HCT116 (cell line): Measurements from ENCODE around the gene ANKRD62. TPM values are rescaled to one million over a fixed set of nuclear protein-coding genes. Genes with fewer than 3 reads are reported as not detected.

Experiments used
- ATAC-seq: fragments of 200-7000 bp; cut with Tn5 transposase; 2 replicates; pipeline ENCODE4 v1.9.1; 2020; ENCODE audit warnings: mild to moderate bottlenecking, moderate library complexity
- BruUV-seq: library from RNA; stranded (reverse); fragments of 400-500 nt; replicated peaks from 2 replicates; lab custom pipeline; 2021; lab: Mats Ljungman, UMichigan
- CTCF ChIA-PET: fragments of 300-600 bp; sonication (Branson Sonifier 250); formaldehyde crosslinking; loops from one replicate; lab custom pipeline; 2021; ENCODE audit warnings: antibody characterized with exemption; lab: Charles Lee
- POLR2A ChIA-PET: fragments of 300-600, 350-600 bp; sonication (Branson Sonifier 250); formaldehyde crosslinking; loops from one replicate; lab custom pipeline; 2021; ENCODE audit warnings: antibody characterized with exemption; lab: Charles Lee
- RAD21 ChIA-PET, 2 experiments: fragments of 300-600 bp; sonication (Branson Sonifier 250); formaldehyde crosslinking; loops; one replicate each; lab custom pipeline; 2023; ENCODE audit warnings: low total read pairs in 2 of 2; ENCODE audit not compliant: uncharacterized antibody in 2 of 2, unreplicated experiment in 2 of 2, low non-redundant PET in 1 of 2; lab: Charles Lee
- DNase-seq: peaks from one replicate; pipeline ENCODE4 v3.0.0-alpha.2; 2010; ENCODE audit warnings: low read depth, low spot score
- H2AFZ ChIP-seq: fragments of 200-600 bp; shearing (Covaris generic), sonication (generic); 2 replicates; pipeline ENCODE4 v1.6.1; 2017; ENCODE audit warnings: low read depth, mixed run types, mixed read lengths, antibody characterized with exemption, low read length; ENCODE audit not compliant: poor library complexity, severe bottlenecking
- H3K27ac ChIP-seq: 2 replicates; pipeline ENCODE4 v1.5.1; 2012; ENCODE audit warnings: low read depth, low read length
- H3K27me3 ChIP-seq: fragments of 200-600 bp; sonication (generic); 2 replicates; pipeline ENCODE4 v1.6.1; 2016; ENCODE audit warnings: mixed run types, low read length, mixed read lengths; ENCODE audit not compliant: insufficient read depth
- H3K36me3 ChIP-seq, 2 experiments: fragments of 200-500 bp in 1 of 2; fragments of 200-600 bp in 1 of 2; sonication (Bioruptor generic) in 1 of 2; sonication (generic) in 1 of 2; 2 replicates each; pipeline versions ENCODE4 v1.5.1 to v1.6.1; 2014 to 2016; ENCODE audit warnings: low read length in 2 of 2, inconsistent platforms in 1 of 2, mixed read lengths in 1 of 2, mixed run types in 1 of 2; ENCODE audit not compliant: insufficient read depth in 2 of 2, control insufficient read depth in 1 of 2
- H3K4me1 ChIP-seq, 2 experiments: fragments of 200-600 bp in 1 of 2; sonication (generic) in 1 of 2; 2 replicates each; pipeline versions ENCODE4 v1.5.1 to v1.6.1; 2012 to 2017; ENCODE audit warnings: low read length in 2 of 2, inconsistent platforms in 1 of 2, mild to moderate bottlenecking in 1 of 2, mixed read lengths in 1 of 2, mixed run types in 1 of 2, moderate library complexity in 1 of 2; ENCODE audit not compliant: insufficient read depth in 2 of 2, control insufficient read depth in 1 of 2
- H3K4me2 ChIP-seq: fragments of 200-600 bp; sonication (generic); 2 replicates; pipeline ENCODE4 v1.6.1; 2017; ENCODE audit warnings: mixed run types, low read length, mixed read lengths
- H3K4me3 ChIP-seq, 2 experiments: fragments of 200-600 bp in 1 of 2; sonication (generic) in 1 of 2; replicated peaks in 1 of 2; 2 replicates each; pipeline ENCODE4 v1.5.1; 2011 to 2016; ENCODE audit warnings: low read length in 2 of 2, control low read depth in 1 of 2, low read depth in 1 of 2, mild to moderate bottlenecking in 1 of 2, mixed read lengths in 1 of 2, mixed run types in 1 of 2
- H3K79me2 ChIP-seq: fragments of 200-600 bp; sonication (generic); 2 replicates; pipeline ENCODE4 v1.6.1; 2017; ENCODE audit warnings: mild to moderate bottlenecking, mixed run types, low read length, moderate library complexity, mixed read lengths; ENCODE audit not compliant: insufficient read depth
- H3K9ac ChIP-seq: fragments of 200-600 bp; sonication (generic); 2 replicates; pipeline ENCODE4 v1.6.1; 2016; ENCODE audit warnings: low read length, mixed read lengths
- H3K9me2 ChIP-seq: fragments of 200-600 bp; sonication (generic), shearing (Covaris generic); 2 replicates; pipeline ENCODE4 v1.6.1; 2017; ENCODE audit warnings: mixed run types, mild to moderate bottlenecking, moderate library complexity; ENCODE audit not compliant: insufficient read depth
- H3K9me3 ChIP-seq, 2 experiments: fragments of 200-500 bp in 1 of 2; fragments of 200-600 bp in 1 of 2; sonication (Bioruptor generic) in 1 of 2; sonication (generic) in 1 of 2; 2 replicates each; pipeline ENCODE4 v1.6.1; 2014 to 2017; ENCODE audit warnings: low read length in 2 of 2, mixed read lengths in 2 of 2, inconsistent platforms in 1 of 2, low read depth in 1 of 2, mild to moderate bottlenecking in 1 of 2, mixed run types in 1 of 2, moderate library complexity in 1 of 2; ENCODE audit not compliant: control insufficient read depth in 1 of 2, insufficient read depth in 1 of 2
- H4K20me1 ChIP-seq: fragments of 200-600 bp; sonication (generic), shearing (Covaris generic); 2 replicates; pipeline ENCODE4 v1.6.1; 2017; ENCODE audit warnings: mixed run types, mild to moderate bottlenecking, moderate library complexity; ENCODE audit not compliant: insufficient read depth
- CEBPB ChIP-seq: IDR thresholded peaks from 2 replicates; pipeline ENCODE4 v1.6.1; 2012; ENCODE audit warnings: low read depth
- EGR1 ChIP-seq: IDR thresholded peaks from 2 replicates; pipeline ENCODE4 v1.6.1; 2012; ENCODE audit warnings: low read depth
- EZH2 ChIP-seq: fragments of 200-600 bp; sonication (generic); IDR thresholded peaks from 2 replicates; pipeline ENCODE4 v1.6.1; 2017; ENCODE audit warnings: antibody characterized with exemption, mixed run types
- EZH2phosphoT487 ChIP-seq: fragments of 200-600 bp; IDR thresholded peaks from 2 replicates; pipeline ENCODE4 v1.6.1; 2018; ENCODE audit warnings: antibody characterized with exemption, borderline replicate concordance
- POLR2A ChIP-seq: IDR thresholded peaks from 2 replicates; pipeline ENCODE4 v1.7.0; 2011; ENCODE audit warnings: borderline replicate concordance; ENCODE audit not compliant: insufficient read depth, insufficient read length; ENCODE audit errors: extremely low read depth
- POLR2AphosphoS5 ChIP-seq: IDR thresholded peaks from 2 replicates; pipeline ENCODE4 v1.6.1; 2011; ENCODE audit warnings: mild to moderate bottlenecking, low read depth, low read length, moderate library complexity
- RAD21 ChIP-seq: IDR thresholded peaks from 2 replicates; pipeline ENCODE4 v1.6.1; 2012; ENCODE audit warnings: low read depth, mild to moderate bottlenecking
- TCF7L2 ChIP-seq: IDR thresholded peaks from 2 replicates; pipeline ENCODE4 v1.7.0; 2011; ENCODE audit warnings: borderline replicate concordance, inconsistent platforms; ENCODE audit not compliant: insufficient read depth, insufficient read length; ENCODE audit errors: extremely low read depth
- YY1 ChIP-seq: IDR thresholded peaks from 2 replicates; pipeline ENCODE4 v1.6.1; 2011; ENCODE audit warnings: low read length, low read depth, moderate library complexity, mild to moderate bottlenecking; ENCODE audit not compliant: insufficient replicate concordance; ENCODE audit errors: extremely low read depth
- intact Hi-C: fragments of 100-400 bp; cut with micrococcal nuclease; formaldehyde crosslinking; loops from 2 replicates; pipeline ENCODE4 v1.10.0; 2022
- total RNA-seq: library from RNA; stranded (reverse); gene quantifications from one replicate; pipeline ENCODE4 v1.2.1, GENCODE V29; 2021; ENCODE audit not compliant: unreplicated experiment
- TF ChIP-seq, protein P1 (sequence below), 3 experiments: fragments of 200-600 bp in 1 of 3; sonication (generic) in 1 of 3; IDR thresholded peaks in 2 of 3; conservative IDR thresholded peaks in 1 of 3; 2 replicates each; pipeline ENCODE4 v1.5.1; 2012 to 2017; ENCODE audit warnings: low read depth in 2 of 3, low read length in 2 of 3, antibody characterized with exemption in 1 of 3, borderline replicate concordance in 1 of 3, control low read depth in 1 of 3, mild to moderate bottlenecking in 1 of 3, mixed read lengths in 1 of 3, mixed run types in 1 of 3, moderate library complexity in 1 of 3; ENCODE audit not compliant: insufficient read depth in 1 of 3
- TF ChIP-seq, protein P2 (sequence below): IDR thresholded peaks from 2 replicates; pipeline ENCODE4 v1.6.1; 2012
- TF ChIP-seq, protein P3 (sequence below): IDR thresholded peaks from 2 replicates; pipeline ENCODE4 v1.6.1; 2012; ENCODE audit warnings: low read depth
- TF ChIP-seq, protein P4 (sequence below): IDR thresholded peaks from 2 replicates; pipeline ENCODE4 v1.6.1; 2012

Gene ANKRD62
- total RNA-seq, 1 experiment from 2014 or later: 0.34 TPM

DNA sequence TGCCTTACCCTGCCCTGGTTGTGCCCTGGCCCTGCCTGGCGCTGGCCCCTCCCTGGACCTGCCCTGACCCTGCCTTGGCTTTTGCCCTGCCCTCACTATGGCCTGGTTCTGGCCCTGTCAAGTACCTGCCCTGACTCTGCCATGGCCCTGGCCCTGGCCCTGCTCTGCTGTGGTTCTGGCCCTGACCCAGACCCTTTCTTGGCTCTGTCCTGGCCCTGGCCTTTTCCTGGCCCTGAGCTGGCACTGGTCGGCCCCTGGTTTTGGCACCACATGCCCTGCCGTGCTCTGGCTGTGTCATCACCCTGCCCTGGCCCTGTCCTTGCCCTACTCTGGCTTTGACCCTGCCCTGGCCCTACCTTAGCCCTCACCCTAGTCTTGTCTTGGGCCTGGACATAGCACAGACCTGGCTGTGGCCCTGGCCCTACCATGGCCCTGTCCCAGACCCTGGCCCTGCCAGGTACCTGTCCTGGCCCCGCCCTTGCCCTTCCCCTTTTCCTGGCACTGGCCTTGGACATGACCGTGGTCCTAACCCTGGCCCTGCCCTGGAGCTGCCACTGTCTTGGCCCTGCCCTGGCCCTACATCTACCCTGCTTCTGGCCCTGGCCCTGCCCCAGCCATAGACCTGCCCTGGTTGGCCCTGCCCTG lies 4.8 kb upstream of the ANKRD62 start:
- no peaks in the 10 kb centered on the region for H3K27me3 ChIP-seq
- H3K79me2 ChIP-seq: no peaks in the 10 kb centered on the region
- intact Hi-C loops: no loop called here
- no peaks in the 10 kb centered on the region for H4K20me1 ChIP-seq
- H3K27ac ChIP-seq: no peak overlapping the region
- no TSS peak for BruUV-seq
- no peaks in the 10 kb centered on the region for H3K36me3 ChIP-seq
- POLR2A ChIA-PET: no interaction called here
- DNase-seq: no peak
- H2AFZ ChIP-seq: no peak overlapping the region
- no peak overlapping the region for H3K4me2 ChIP-seq
- H3K9ac ChIP-seq: no peak overlapping the region
- H3K9me2 ChIP-seq: no peaks in the 10 kb centered on the region
- CTCF ChIA-PET: interaction anchor here (0.6 kb wide), 1 partner anchor 183 kb away, joined by 4 read pairs; no protein-coding TSS in a partner anchor
- RAD21 ChIA-PET: no interaction called here
- H3K9me3 ChIP-seq: no peaks in the 10 kb centered on the region
- no peak for TF ChIP-seq EZH2phosphoT487
- H3K4me1 ChIP-seq: no peaks in the 10 kb centered on the region
- no peak for ATAC-seq
- no peak overlapping the region for H3K4me3 ChIP-seq

DNA sequence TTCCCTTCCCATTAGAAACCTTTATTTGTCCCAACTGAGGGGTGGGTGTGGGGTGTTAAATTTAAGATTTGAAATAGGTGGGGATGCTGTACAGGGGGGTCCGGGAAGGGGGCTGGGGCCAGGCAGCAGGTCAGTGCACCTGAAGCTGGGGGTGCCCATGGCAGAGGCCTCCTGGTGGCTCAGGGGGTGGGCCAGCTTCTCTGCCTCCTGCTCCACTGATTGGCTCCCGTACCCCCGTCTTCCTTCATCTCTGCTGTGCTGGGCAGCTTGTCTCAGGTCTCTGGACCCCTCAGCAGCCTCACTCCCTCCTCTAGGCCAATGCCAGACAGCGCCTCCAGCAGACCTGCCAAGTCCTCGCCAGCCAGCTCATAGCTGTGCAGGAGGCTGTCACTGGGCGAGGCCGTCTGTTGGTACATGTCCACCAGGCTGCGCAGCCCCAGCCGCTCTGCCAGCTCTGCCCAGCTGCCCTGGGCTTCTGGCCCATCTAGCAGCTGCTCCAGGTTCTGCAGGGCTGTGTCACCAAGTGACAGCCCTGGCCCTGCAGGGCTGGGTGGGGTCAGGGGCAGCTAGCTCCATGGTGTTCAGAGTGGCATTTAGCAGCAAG lies 2.0 kb upstream of the ANKRD62 start:
- POLR2A ChIA-PET: no interaction called here
- H3K79me2 ChIP-seq: no peaks in the 10 kb centered on the region
- no peak for ATAC-seq
- RAD21 ChIA-PET: no interaction called here
- CTCF ChIA-PET: interaction anchor here (1.5 kb wide), 1 partner anchor 145 kb away, joined by 4 read pairs; no protein-coding TSS in a partner anchor
- no peaks in the 10 kb centered on the region for H3K9me3 ChIP-seq
- H3K36me3 ChIP-seq: no peaks in the 10 kb centered on the region
- no peak overlapping the region for H3K4me2 ChIP-seq
- H3K4me1 ChIP-seq: no peaks in the 10 kb centered on the region
- H3K9ac ChIP-seq: no peak overlapping the region
- no peak for DNase-seq
- H3K9me2 ChIP-seq: no peaks in the 10 kb centered on the region
- H4K20me1 ChIP-seq: no peaks in the 10 kb centered on the region
- intact Hi-C loops: loop anchor here (2.0 kb wide), 1 partner anchor 145 kb away; no protein-coding TSS in a partner anchor
- H3K4me3 ChIP-seq: no peak overlapping the region
- no peak overlapping the region for H3K27ac ChIP-seq
- H2AFZ ChIP-seq: no peak overlapping the region
- BruUV-seq: no TSS peak
- H3K27me3 ChIP-seq: no peaks in the 10 kb centered on the region
- TF ChIP-seq TCF7L2: no peak
- TF ChIP-seq, protein P1, sequence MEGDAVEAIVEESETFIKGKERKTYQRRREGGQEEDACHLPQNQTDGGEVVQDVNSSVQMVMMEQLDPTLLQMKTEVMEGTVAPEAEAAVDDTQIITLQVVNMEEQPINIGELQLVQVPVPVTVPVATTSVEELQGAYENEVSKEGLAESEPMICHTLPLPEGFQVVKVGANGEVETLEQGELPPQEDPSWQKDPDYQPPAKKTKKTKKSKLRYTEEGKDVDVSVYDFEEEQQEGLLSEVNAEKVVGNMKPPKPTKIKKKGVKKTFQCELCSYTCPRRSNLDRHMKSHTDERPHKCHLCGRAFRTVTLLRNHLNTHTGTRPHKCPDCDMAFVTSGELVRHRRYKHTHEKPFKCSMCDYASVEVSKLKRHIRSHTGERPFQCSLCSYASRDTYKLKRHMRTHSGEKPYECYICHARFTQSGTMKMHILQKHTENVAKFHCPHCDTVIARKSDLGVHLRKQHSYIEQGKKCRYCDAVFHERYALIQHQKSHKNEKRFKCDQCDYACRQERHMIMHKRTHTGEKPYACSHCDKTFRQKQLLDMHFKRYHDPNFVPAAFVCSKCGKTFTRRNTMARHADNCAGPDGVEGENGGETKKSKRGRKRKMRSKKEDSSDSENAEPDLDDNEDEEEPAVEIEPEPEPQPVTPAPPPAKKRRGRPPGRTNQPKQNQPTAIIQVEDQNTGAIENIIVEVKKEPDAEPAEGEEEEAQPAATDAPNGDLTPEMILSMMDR (IDR thresholded peaks at IDR 0.05 in 2 of 3, conservative IDR thresholded peaks at IDR 0.05 in 1 of 3; ENCODE audit: borderline replicate concordance in 1 of 3, insufficient read depth in 1 of 3, low read depth in 2 of 3, low read length in 2 of 3): no peak
- no peak for TF ChIP-seq CEBPB
- TF ChIP-seq YY1: no peak
- TF ChIP-seq, protein P2, sequence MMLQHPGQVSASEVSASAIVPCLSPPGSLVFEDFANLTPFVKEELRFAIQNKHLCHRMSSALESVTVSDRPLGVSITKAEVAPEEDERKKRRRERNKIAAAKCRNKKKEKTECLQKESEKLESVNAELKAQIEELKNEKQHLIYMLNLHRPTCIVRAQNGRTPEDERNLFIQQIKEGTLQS: no peak
- TF ChIP-seq EGR1: no peak
- TF ChIP-seq EZH2: no peak
- TF ChIP-seq, protein P3, sequence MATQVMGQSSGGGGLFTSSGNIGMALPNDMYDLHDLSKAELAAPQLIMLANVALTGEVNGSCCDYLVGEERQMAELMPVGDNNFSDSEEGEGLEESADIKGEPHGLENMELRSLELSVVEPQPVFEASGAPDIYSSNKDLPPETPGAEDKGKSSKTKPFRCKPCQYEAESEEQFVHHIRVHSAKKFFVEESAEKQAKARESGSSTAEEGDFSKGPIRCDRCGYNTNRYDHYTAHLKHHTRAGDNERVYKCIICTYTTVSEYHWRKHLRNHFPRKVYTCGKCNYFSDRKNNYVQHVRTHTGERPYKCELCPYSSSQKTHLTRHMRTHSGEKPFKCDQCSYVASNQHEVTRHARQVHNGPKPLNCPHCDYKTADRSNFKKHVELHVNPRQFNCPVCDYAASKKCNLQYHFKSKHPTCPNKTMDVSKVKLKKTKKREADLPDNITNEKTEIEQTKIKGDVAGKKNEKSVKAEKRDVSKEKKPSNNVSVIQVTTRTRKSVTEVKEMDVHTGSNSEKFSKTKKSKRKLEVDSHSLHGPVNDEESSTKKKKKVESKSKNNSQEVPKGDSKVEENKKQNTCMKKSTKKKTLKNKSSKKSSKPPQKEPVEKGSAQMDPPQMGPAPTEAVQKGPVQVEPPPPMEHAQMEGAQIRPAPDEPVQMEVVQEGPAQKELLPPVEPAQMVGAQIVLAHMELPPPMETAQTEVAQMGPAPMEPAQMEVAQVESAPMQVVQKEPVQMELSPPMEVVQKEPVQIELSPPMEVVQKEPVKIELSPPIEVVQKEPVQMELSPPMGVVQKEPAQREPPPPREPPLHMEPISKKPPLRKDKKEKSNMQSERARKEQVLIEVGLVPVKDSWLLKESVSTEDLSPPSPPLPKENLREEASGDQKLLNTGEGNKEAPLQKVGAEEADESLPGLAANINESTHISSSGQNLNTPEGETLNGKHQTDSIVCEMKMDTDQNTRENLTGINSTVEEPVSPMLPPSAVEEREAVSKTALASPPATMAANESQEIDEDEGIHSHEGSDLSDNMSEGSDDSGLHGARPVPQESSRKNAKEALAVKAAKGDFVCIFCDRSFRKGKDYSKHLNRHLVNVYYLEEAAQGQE: no peak
- TF ChIP-seq, protein P4, sequence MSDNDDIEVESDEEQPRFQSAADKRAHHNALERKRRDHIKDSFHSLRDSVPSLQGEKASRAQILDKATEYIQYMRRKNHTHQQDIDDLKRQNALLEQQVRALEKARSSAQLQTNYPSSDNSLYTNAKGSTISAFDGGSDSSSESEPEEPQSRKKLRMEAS: no peak
- TF ChIP-seq POLR2AphosphoS5: no peak
- TF ChIP-seq RAD21: no peak
- no peak for TF ChIP-seq POLR2A
